Loucy (cell line): ENCODE results near the gene KCND2.

ENCODE experiments used
- CTCF ChIP-seq: fragments of 200-600 bp; sonication (generic); conservative IDR thresholded peaks from 2 replicates; pipeline ENCODE4 v1.5.1; 2014; ENCODE audit warnings: mild to moderate bottlenecking, antibody characterized with exemption, low read length
- EZH2phosphoT487 ChIP-seq: fragments of 200-600 bp; IDR thresholded peaks from 2 replicates; pipeline ENCODE4 v1.6.1; 2018; ENCODE audit warnings: antibody characterized with exemption, mild to moderate bottlenecking, moderate library complexity, borderline replicate concordance

- no peak for TF ChIP-seq CTCF
- TF ChIP-seq EZH2phosphoT487: no peak
These were observed 199.9 kb downstream of the KCND2 start for GRCh38 chr7:120472892-120473291.
